Measurements from ENCODE around the gene MMAB.

MMAB gene

GRCh38 chr12:109538191-109538863, 35.0 kb downstream of the MMAB start:
- DNase-seq (no peak), ATAC-seq (no peak)

GRCh38 chr12:109537136-109537535, 36.2 kb downstream of the MMAB start:
- DNase-seq (no peak), ATAC-seq (no peak)

GRCh38 chr12:109535863-109536250, 37.4 kb downstream of the MMAB start:
- ATAC-seq, result no peak
- DNase-seq, result no peak

GRCh38 chr12:109535231-109535862, 38.0 kb downstream of the MMAB start:
- no peak for DNase-seq
- ATAC-seq, result no peak

GRCh38 chr12:109534456-109534855, 38.8 kb downstream of the MMAB start:
- ATAC-seq, result no peak
- no peak for DNase-seq

GRCh38 chr12:109533487-109533740, 39.9 kb downstream of the MMAB start:
- DNase-seq, result no peak
- no peak for ATAC-seq

GRCh38 chr12:109532721-109533486, 40.4 kb downstream of the MMAB start:
- DNase-seq (no peak), ATAC-seq (no peak)

GRCh38 chr12:109531411-109531810, 41.9 kb downstream of the MMAB start:
- DNase-seq (no peak), ATAC-seq (no peak)

- ATAC-seq (no peak), DNase-seq (no peak)
Measured at GRCh38 chr12:109529691-109530640, 43.3 kb downstream of the MMAB start.

GRCh38 chr12:109527489-109528123, 45.7 kb downstream of the MMAB start:
- DNase-seq, result no peak
- no peak for ATAC-seq

GRCh38 chr12:109525279-109525585, 48.1 kb downstream of the MMAB start:
- ATAC-seq (no peak), DNase-seq (no peak)

- ATAC-seq, result no peak
Measured at GRCh38 chr12:109524466-109525278, 48.6 kb downstream of the MMAB start.

GRCh38 chr12:109523504-109523903, 49.8 kb downstream of the MMAB start:
- no peak for ATAC-seq
- DNase-seq, result no peak

More at GRCh38 chr12:109524466-109525278, 48.6 kb downstream of the MMAB start:
- no peak for DNase-seq

GRCh38 chr12:109523071-109523470, 50.2 kb downstream of the MMAB start:
- no peak for ATAC-seq
- no peak for DNase-seq

GRCh38 chr12:109521831-109522230, 51.5 kb downstream of the MMAB start:
- no peak for DNase-seq
- no peak for ATAC-seq

- ATAC-seq, result no peak
- no peak for DNase-seq
Measured at GRCh38 chr12:109519787-109520186, 53.5 kb downstream of the MMAB start.

- no peak for ATAC-seq
- DNase-seq, result peak; percentile 57
Measured at GRCh38 chr12:109518820-109519665, 54.3 kb downstream of the MMAB start.

- ATAC-seq (no peak), DNase-seq (no peak)
Measured at GRCh38 chr12:109517619-109518018, 55.7 kb downstream of the MMAB start.

- ATAC-seq (no peak), DNase-seq (no peak)
Measured at GRCh38 chr12:109513977-109514376, 59.3 kb downstream of the MMAB start.

- DNase-seq, result no peak
- ATAC-seq, result no peak
Measured at GRCh38 chr12:109513051-109513450, 60.3 kb downstream of the MMAB start.
